IMR-90 (cell line): ENCODE results near the gene TRIML1. TPM values are rescaled to one million over a fixed set of nuclear protein-coding genes. Genes with fewer than 3 reads are reported as not detected.

ENCODE experiments used
- ATAC-seq: fragments of 200-7000 bp; cut with Tn5 transposase; 2 replicates; pipeline ENCODE4 v1.9.1; 2020; ENCODE audit warnings: low read depth, mild to moderate bottlenecking, moderate library complexity
- BruUV-seq: library from RNA; stranded (reverse); fragments of 400-500 nt; replicated peaks from 2 replicates; lab custom pipeline; 2021; lab: Mats Ljungman, UMichigan
- CTCF ChIA-PET: fragments of 300-600 bp; formaldehyde crosslinking; extraction: SDS; loops from one replicate; lab custom pipeline; 2021; ENCODE audit warnings: antibody characterized with exemption; lab: Yijun Ruan, JAX
- POLR2A ChIA-PET: fragments of 300-600 bp; sonication (Branson Sonifier 250); formaldehyde crosslinking; loops from one replicate; lab custom pipeline; 2022; ENCODE audit warnings: antibody characterized with exemption; ENCODE audit not compliant: unreplicated experiment; lab: Charles Lee
- DNase-seq: peaks from one replicate; pipeline ENCODE4 v3.0.0; 2013
- H2AFZ ChIP-seq: replicated peaks from 2 replicates; pipeline ENCODE3; 2013; ENCODE audit warnings: low read length, mild to moderate bottlenecking; ENCODE audit not compliant: poor library complexity
- H2AK5ac ChIP-seq: 2 replicates; pipeline ENCODE4 v1.6.1; 2013; ENCODE audit warnings: low read depth, low read length, inconsistent platforms
- H2AK9ac ChIP-seq: replicated peaks from 2 replicates; pipeline ENCODE3; 2013; ENCODE audit warnings: mild to moderate bottlenecking, low read depth, low read length, moderate library complexity; ENCODE audit not compliant: poor library complexity
- H2BK120ac ChIP-seq: 2 replicates; pipeline ENCODE4 v1.6.1; 2013; ENCODE audit warnings: low read depth, low read length, inconsistent platforms
- H2BK15ac ChIP-seq: 3 replicates; pipeline ENCODE4 v1.6.1; 2013; ENCODE audit warnings: low read depth, low read length, inconsistent platforms
- H2BK20ac ChIP-seq: 2 replicates; pipeline ENCODE4 v1.6.1; 2013; ENCODE audit warnings: low read depth, mild to moderate bottlenecking, inconsistent platforms, low read length, moderate library complexity
- H2BK5ac ChIP-seq: 2 replicates; pipeline ENCODE4 v1.6.1; 2013; ENCODE audit warnings: mild to moderate bottlenecking, low read depth, low read length, inconsistent platforms; ENCODE audit not compliant: poor library complexity, severe bottlenecking
- H3K14ac ChIP-seq: replicated peaks from 2 replicates; pipeline ENCODE4 v1.6.1; 2013; ENCODE audit warnings: low read depth, low read length, inconsistent platforms
- H3K18ac ChIP-seq: 2 replicates; pipeline ENCODE4 v1.6.1; 2013; ENCODE audit warnings: low read depth, low read length, control low read depth
- H3K23ac ChIP-seq: 2 replicates; pipeline ENCODE4 v1.6.1; 2013; ENCODE audit warnings: low read depth, low read length, inconsistent platforms
- H3K27ac ChIP-seq: 2 replicates; pipeline ENCODE4 v1.5.1; 2013; ENCODE audit warnings: mild to moderate bottlenecking, control low read depth, low read length; ENCODE audit not compliant: insufficient read depth
- H3K27me3 ChIP-seq: 2 replicates; pipeline ENCODE4 v1.6.1; 2013; ENCODE audit warnings: low read length; ENCODE audit not compliant: control insufficient read depth, insufficient read depth
- H3K36me3 ChIP-seq: 2 replicates; pipeline ENCODE4 v1.6.1; 2013; ENCODE audit warnings: low read length, mixed read lengths; ENCODE audit not compliant: control insufficient read depth, insufficient read depth
- H3K4ac ChIP-seq: 2 replicates; pipeline ENCODE4 v1.6.1; 2013; ENCODE audit warnings: low read depth, low read length, inconsistent platforms
- H3K4me1 ChIP-seq: 2 replicates; pipeline ENCODE4 v1.6.1; 2013; ENCODE audit warnings: low read length, mixed read lengths; ENCODE audit not compliant: control insufficient read depth, insufficient read depth
- H3K4me2 ChIP-seq: 2 replicates; pipeline ENCODE4 v1.6.1; 2013; ENCODE audit warnings: low read depth, mild to moderate bottlenecking, control low read depth, low read length, moderate library complexity
- H3K4me3 ChIP-seq: 2 replicates; pipeline ENCODE4 v1.5.1; 2013; ENCODE audit warnings: low read depth, mild to moderate bottlenecking, control low read depth, low read length, moderate library complexity; ENCODE audit not compliant: insufficient read depth
- H3K56ac ChIP-seq: 2 replicates; pipeline ENCODE4 v1.6.1; 2013; ENCODE audit warnings: low read length, inconsistent platforms; ENCODE audit not compliant: insufficient read depth; ENCODE audit errors: extremely low read depth
- H3K79me1 ChIP-seq, 2 experiments: 2 replicates each; pipeline ENCODE4 v1.6.1; 2013; ENCODE audit warnings: low read length in 2 of 2, inconsistent platforms in 1 of 2, low read depth in 1 of 2
- H3K9ac ChIP-seq: 2 replicates; pipeline ENCODE4 v1.6.1; 2013; ENCODE audit warnings: low read depth, low read length, control low read depth
- H3K9me1 ChIP-seq: 2 replicates; pipeline ENCODE4 v1.6.1; 2013; ENCODE audit warnings: low read length, inconsistent platforms; ENCODE audit not compliant: insufficient read depth
- H3K9me3 ChIP-seq: 2 replicates; pipeline ENCODE4 v1.6.1; 2013; ENCODE audit warnings: low read length; ENCODE audit not compliant: control insufficient read depth, insufficient read depth
- H4K20me1 ChIP-seq: 2 replicates; pipeline ENCODE4 v1.6.1; 2013; ENCODE audit warnings: low read length, inconsistent platforms; ENCODE audit not compliant: insufficient read depth
- H4K5ac ChIP-seq: 2 replicates; pipeline ENCODE4 v1.6.1; 2013; ENCODE audit warnings: mild to moderate bottlenecking, low read depth, low read length, control low read depth
- H4K8ac ChIP-seq, 2 experiments: 2 replicates each; pipeline ENCODE4 v1.6.1; 2013; ENCODE audit warnings: low read depth in 2 of 2, low read length in 2 of 2, control low read depth in 1 of 2, inconsistent platforms in 1 of 2
- H4K91ac ChIP-seq: 2 replicates; pipeline ENCODE4 v1.6.1; 2013; ENCODE audit warnings: low read depth, low read length, inconsistent platforms; ENCODE audit not compliant: insufficient read depth
- CHD1 ChIP-seq: IDR thresholded peaks from 2 replicates; pipeline ENCODE4 v1.6.1; 2012; ENCODE audit warnings: low read depth, low read length, improper control_type of control experiment
- MAZ ChIP-seq: IDR thresholded peaks from 2 replicates; pipeline ENCODE4 v1.6.1; 2012; ENCODE audit warnings: low read depth, mild to moderate bottlenecking, low read length, improper control_type of control experiment, moderate library complexity, borderline replicate concordance
- NFE2L2 ChIP-seq: fragments of 150-350 bp; IDR thresholded peaks from 2 replicates; pipeline ENCODE4 v1.6.1; 2016; ENCODE audit warnings: low read depth, mild to moderate bottlenecking, low read length
- WGBS, 2 experiments: methylation state at CpG; one replicate each; pipeline versions ENCODE4 v1.1.5 to v1.1.7; 2013; ENCODE audit warnings: missing lambda C conversion rate in 2 of 2; ENCODE audit not compliant: insufficient read length in 1 of 2; ENCODE audit errors: extremely low coverage in 2 of 2; 5-methylcytosine and 5-hydroxymethylcytosine counted together
- dilution Hi-C: fragments of 300-500 bp; cut with HindIII; formaldehyde crosslinking; loops from one replicate; pipeline ENCODE4 v1.14.3; 2018; ENCODE audit warnings: low sequenced_read_pairs; ENCODE audit not compliant: unreplicated experiment
- in situ Hi-C: fragments of 300-500 bp; cut with MboI; formaldehyde crosslinking; loops from 3 replicates; pipeline ENCODE4 v1.14.3; 2019; ENCODE audit warnings: low sequenced_read_pairs, inconsistent platforms, mixed read lengths
- intact Hi-C: fragments of 100-400 bp; cut with micrococcal nuclease; formaldehyde crosslinking; loops from 2 replicates; pipeline ENCODE4 v1.10.0; 2022
- polyA plus RNA-seq, 3 experiments: library from polyadenylated mRNA; depleted of rRNA; stranded (reverse); fragments of >200 nt; gene quantifications; 2 replicates each; pipeline ENCODE4 v1.2.3, GENCODE V29; 2012; ENCODE audit warnings: low replicate concordance in 1 of 3
- total RNA-seq: library from RNA; depleted of rRNA; stranded (reverse); fragments of >200 nt; gene quantifications from 2 replicates; pipeline ENCODE4 v1.2.3, GENCODE V29; 2012

The TRIML1 gene
- total and polyA plus RNA-seq, 2 of the 4 experiments (the other 2 are of a cell fraction), result not detected

- Histone ChIP-seq H4K5ac (no peak overlapping the region), H3K79me1 (no peaks in the 10 kb centered on the region), H3K18ac (no peak overlapping the region), H2AFZ (no peak overlapping the region), H2BK5ac (no peak overlapping the region), H4K20me1 (no peaks in the 10 kb centered on the region), H3K9ac (no peak overlapping the region), H3K23ac (no peak overlapping the region), H3K27me3 (no peaks in the 10 kb centered on the region; the same call in 1 of the 2 replicates), H3K4ac (no peak overlapping the region), H3K56ac (no peak overlapping the region), H4K8ac (no peak overlapping the region), H3K9me1 (no peaks in the 10 kb centered on the region), H2BK120ac (no peak overlapping the region), H2AK5ac (no peak overlapping the region), H2AK9ac (no peak overlapping the region), H3K4me3 (no peak overlapping the region), H4K91ac (no peak overlapping the region), H3K36me3 (no peaks in the 10 kb centered on the region), H3K9me3 (no peaks in the 10 kb centered on the region), H3K14ac (no peak overlapping the region), H3K4me1 (no peaks in the 10 kb centered on the region), H2BK20ac (no peak overlapping the region), H3K4me2 (no peak overlapping the region), H3K27ac (no peak overlapping the region), H2BK15ac (no peak overlapping the region)
- intact Hi-C loops, result no loop called here
- no TSS peak for BruUV-seq
- ChIA-PET POLR2A (interaction anchor here (0.6 kb wide), 1 partner anchor 11 kb away, joined by 4 read pairs; no protein-coding TSS in a partner anchor), CTCF (interaction anchor here (0.5 to 0.6 kb wide), 2 partner anchors 9 to 202 kb away, joined by 4 to 5 read pairs; no protein-coding TSS in a partner anchor)
- in situ Hi-C loops, result no loop called here
- DNase-seq (peak; percentile 13), ATAC-seq (no peak)
- WGBS, 2 experiments, result no CpG with 5 or more reads among the region's 3 CpGs
- dilution Hi-C loops, result no loop called here
- TF ChIP-seq MAZ (no peak), CHD1 (no peak), NFE2L2 (no peak)
Observed at GRCh38 chr4:188190461-188190860, 51.2 kb downstream of the TRIML1 start.
